Iris pigment epithelial cell (primary cell): ENCODE measurements around the gene EXOC5.

Experiments
- DNase-seq: peaks from one replicate; pipeline ENCODE4 v3.0.0-alpha.2; 2011; ENCODE audit warnings: low read depth

Gene EXOC5

GRCh38 chr14:57161583-57162234 is 107.0 kb downstream of the EXOC5 start:
- DNase-seq: no peak

GRCh38 chr14:57160333-57160732 is 108.4 kb downstream of the EXOC5 start:
- no peak for DNase-seq

GRCh38 chr14:57153286-57153685 is 115.4 kb downstream of the EXOC5 start:
- no peak for DNase-seq
